ENCODE results near the gene H6PD.
A peak's percentile ranks its signal among the peaks of the same experiment; 100 is the strongest.

H6PD gene

GRCh38 chr1:9242338-9242969 lies 7.9 kb downstream of the H6PD start:
- no peak for DNase-seq

GRCh38 chr1:9243066-9243739 lies 8.6 kb downstream of the H6PD start:
- DNase-seq, result no peak

- DNase-seq, result no peak
These were observed 10.1 kb downstream of the H6PD start for GRCh38 chr1:9244501-9245229.

GRCh38 chr1:9245230-9245619 lies 10.7 kb downstream of the H6PD start:
- DNase-seq, result no peak

GRCh38 chr1:9245661-9246060 lies 11.1 kb downstream of the H6PD start:
- no peak for DNase-seq

GRCh38 chr1:9246215-9246614 lies 11.6 kb downstream of the H6PD start:
- no peak for DNase-seq

- DNase-seq, result no peak
These were observed 12.5 kb downstream of the H6PD start for GRCh38 chr1:9246841-9247785.

GRCh38 chr1:9247894-9248293 lies 13.3 kb downstream of the H6PD start:
- no peak for DNase-seq

- DNase-seq, result no peak
These were observed 14.0 kb downstream of the H6PD start for GRCh38 chr1:9248341-9249262.

- DNase-seq, result no peak
These were observed 14.6 kb downstream of the H6PD start for GRCh38 chr1:9249263-9249533.

GRCh38 chr1:9249534-9250410 lies 15.2 kb downstream of the H6PD start:
- peak; percentile 28 for DNase-seq

GRCh38 chr1:9250411-9251381 lies 16.1 kb downstream of the H6PD start:
- no peak for DNase-seq

GRCh38 chr1:9251501-9251900 lies 16.9 kb downstream of the H6PD start:
- no peak for DNase-seq

GRCh38 chr1:9253004-9253403 lies 18.4 kb downstream of the H6PD start:
- no peak for DNase-seq

GRCh38 chr1:9253453-9254105 lies 19.0 kb downstream of the H6PD start:
- DNase-seq, result no peak

GRCh38 chr1:9256332-9256731 lies 21.8 kb downstream of the H6PD start:
- DNase-seq, result no peak

- DNase-seq, result no peak
These were observed 23.3 kb downstream of the H6PD start for GRCh38 chr1:9257851-9258250.

GRCh38 chr1:9258629-9259028 lies 24.1 kb downstream of the H6PD start:
- no peak for DNase-seq

- no peak for DNase-seq
These were observed 25.6 kb downstream of the H6PD start for GRCh38 chr1:9260059-9260766.

All from CD4-positive, alpha-beta T cell treated with Interferon gamma for 1 hour (primary cell).